Progenitor cell of endocrine pancreas (in vitro differentiated cells): ENCODE results near the gene NSUN6. TPM values are rescaled to one million over a fixed set of nuclear protein-coding genes. Genes with fewer than 3 reads are reported as not detected.
"Not testable (repeated sequence)": the region's sequence is repeated elsewhere in the genome, so short reads cannot be mapped to it uniquely, and the experiment has no call there.

ENCODE experiments used
- DNase-seq: peaks from one replicate; pipeline ENCODE4 v3.0.0; 2021; ENCODE audit warnings: low spot score; ENCODE audit not compliant: unreplicated experiment
- H3K27ac Mint-ChIP-seq: 2 replicates; pipeline ENCODE4 v1.8.0; 2021; ENCODE audit warnings: mild to moderate bottlenecking, moderate library complexity, mixed read lengths
- H3K27me3 Mint-ChIP-seq: 2 replicates; pipeline ENCODE4 v1.8.0; 2021; ENCODE audit warnings: mixed read lengths
- H3K36me3 Mint-ChIP-seq: 2 replicates; pipeline ENCODE4 v1.8.0; 2022; ENCODE audit warnings: mixed read lengths; ENCODE audit not compliant: insufficient read depth
- H3K4me1 Mint-ChIP-seq: 2 replicates; pipeline ENCODE4 v1.8.0; 2021; ENCODE audit warnings: low read depth, mixed read lengths
- H3K4me3 Mint-ChIP-seq: 2 replicates; pipeline ENCODE4 v1.8.0; 2021; ENCODE audit warnings: low read depth, mild to moderate bottlenecking, moderate library complexity, mixed read lengths
- H3K9me3 Mint-ChIP-seq: 2 replicates; pipeline ENCODE4 v1.8.0; 2021; ENCODE audit warnings: low read depth, mixed read lengths
- total RNA-seq: library from RNA; stranded (reverse); gene quantifications from 2 replicates; pipeline ENCODE4 v1.2.1, GENCODE V29; 2021
- TF ChIP-seq, protein P1 (sequence below): fragments of 200-600 bp; sonication (generic); IDR thresholded peaks from one replicate; pipeline ENCODE4 v1.5.0; 2021; ENCODE audit warnings: antibody characterized with exemption, mild to moderate bottlenecking; ENCODE audit not compliant: unreplicated experiment

Gene NSUN6
- total RNA-seq, 1 donor from 2014 or later: 17.3 TPM

DNA sequence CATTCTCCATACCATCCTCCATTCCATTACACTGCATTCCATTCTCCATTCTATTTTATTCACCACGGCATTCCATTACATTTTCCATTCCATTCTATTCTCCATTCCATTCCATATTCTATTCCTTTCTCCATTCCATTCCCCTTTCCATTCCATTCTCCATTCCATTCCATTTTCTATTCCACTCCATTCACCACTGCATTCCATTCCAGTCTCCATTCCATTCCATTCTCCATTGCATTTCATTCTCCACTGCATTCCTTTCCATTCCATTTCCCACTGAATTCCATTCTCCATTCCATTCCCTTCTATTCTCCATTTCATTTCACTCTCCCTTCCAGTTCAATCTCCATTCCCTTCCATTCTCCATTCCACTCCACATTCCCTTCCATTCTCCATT lies 79.6 kb downstream of the NSUN6 start:
- no peaks in the 10 kb centered on the region for H3K27me3 Mint-ChIP-seq
- DNase-seq: no peak
- TF ChIP-seq, protein P1, sequence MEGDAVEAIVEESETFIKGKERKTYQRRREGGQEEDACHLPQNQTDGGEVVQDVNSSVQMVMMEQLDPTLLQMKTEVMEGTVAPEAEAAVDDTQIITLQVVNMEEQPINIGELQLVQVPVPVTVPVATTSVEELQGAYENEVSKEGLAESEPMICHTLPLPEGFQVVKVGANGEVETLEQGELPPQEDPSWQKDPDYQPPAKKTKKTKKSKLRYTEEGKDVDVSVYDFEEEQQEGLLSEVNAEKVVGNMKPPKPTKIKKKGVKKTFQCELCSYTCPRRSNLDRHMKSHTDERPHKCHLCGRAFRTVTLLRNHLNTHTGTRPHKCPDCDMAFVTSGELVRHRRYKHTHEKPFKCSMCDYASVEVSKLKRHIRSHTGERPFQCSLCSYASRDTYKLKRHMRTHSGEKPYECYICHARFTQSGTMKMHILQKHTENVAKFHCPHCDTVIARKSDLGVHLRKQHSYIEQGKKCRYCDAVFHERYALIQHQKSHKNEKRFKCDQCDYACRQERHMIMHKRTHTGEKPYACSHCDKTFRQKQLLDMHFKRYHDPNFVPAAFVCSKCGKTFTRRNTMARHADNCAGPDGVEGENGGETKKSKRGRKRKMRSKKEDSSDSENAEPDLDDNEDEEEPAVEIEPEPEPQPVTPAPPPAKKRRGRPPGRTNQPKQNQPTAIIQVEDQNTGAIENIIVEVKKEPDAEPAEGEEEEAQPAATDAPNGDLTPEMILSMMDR: no peak
- no peak overlapping the region for H3K4me3 Mint-ChIP-seq
- H3K4me1 Mint-ChIP-seq: no peaks in the 10 kb centered on the region
- H3K9me3 Mint-ChIP-seq: peaks cover 9% of the 10 kb centered on the region
- H3K27ac Mint-ChIP-seq: no peak overlapping the region
- H3K36me3 Mint-ChIP-seq: peaks cover 16% of the 10 kb centered on the region

DNA sequence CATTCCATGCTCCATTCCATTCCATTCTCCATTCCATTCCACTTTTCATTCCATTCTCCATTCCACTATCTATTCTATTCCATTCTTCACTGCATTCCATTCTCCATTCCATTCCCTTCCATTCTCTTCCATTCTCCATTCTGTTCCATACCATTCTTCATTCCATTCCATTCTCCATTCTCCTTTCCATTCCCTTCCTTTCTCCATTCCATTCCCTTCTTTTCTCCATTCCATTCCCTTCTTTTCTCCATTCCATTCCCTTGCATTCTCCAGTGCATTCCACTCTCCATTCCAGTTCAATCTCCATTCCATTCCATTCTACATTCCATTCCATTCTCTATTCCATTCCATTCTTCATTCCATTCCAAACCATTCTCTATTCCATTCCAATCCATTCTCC lies 80.3 kb downstream of the NSUN6 start:
- Mint-ChIP-seq H3K27me3 (no peaks in the 10 kb centered on the region), H3K4me3 (no peak overlapping the region), H3K4me1 (no peaks in the 10 kb centered on the region), H3K36me3 (peaks cover 13% of the 10 kb centered on the region), H3K27ac (no peak overlapping the region), H3K9me3 (peaks cover 8% of the 10 kb centered on the region)
- DNase-seq: no peak
- TF ChIP-seq, protein P1: no peak

DNA sequence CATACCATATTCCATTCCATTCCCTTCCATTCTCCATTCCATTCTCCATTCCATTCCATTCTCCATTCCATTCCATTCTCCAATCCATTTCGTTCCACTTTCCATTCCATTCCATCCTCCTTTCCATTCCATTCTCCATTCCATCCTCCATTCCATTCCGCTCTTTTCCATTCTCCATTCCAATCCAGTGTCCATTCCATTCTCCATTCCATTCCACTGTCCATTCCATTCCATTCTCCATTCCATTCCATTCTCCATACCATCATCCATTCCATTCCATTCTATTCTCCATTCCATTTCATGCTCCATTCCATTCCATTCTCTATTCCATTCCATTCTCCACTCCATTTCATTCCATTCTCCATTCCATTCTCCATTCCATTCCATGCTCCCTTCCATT lies 81.0 kb downstream of the NSUN6 start:
- not testable (repeated sequence) for H3K27ac Mint-ChIP-seq, H3K4me1 Mint-ChIP-seq, H3K36me3 Mint-ChIP-seq, H3K27me3 Mint-ChIP-seq, DNase-seq, H3K4me3 Mint-ChIP-seq, H3K9me3 Mint-ChIP-seq

DNA sequence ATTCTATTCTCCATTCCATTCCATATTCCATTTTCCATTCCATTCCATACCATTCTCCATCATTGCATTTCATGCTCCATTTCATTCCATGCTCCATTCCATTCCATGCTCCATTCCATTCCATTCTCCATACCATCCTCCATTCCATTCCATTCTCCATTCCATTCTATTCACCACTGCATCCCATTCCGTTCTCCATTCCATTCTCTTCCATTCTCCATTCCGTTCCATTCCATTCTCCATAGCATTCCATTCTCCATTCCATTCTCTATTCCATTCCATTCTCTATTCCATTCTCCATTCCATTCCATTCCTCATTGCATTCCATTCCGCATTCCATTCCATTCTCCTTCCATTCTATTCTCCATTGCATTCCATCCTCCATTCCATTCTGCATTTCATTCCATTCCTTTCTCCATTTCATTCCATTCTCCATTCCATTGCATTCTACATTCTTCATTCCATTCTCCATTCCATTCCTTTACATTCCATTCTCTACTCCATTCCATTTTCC lies 84.0 kb downstream of the NSUN6 start:
- Mint-ChIP-seq H3K27me3 (no peaks in the 10 kb centered on the region), H3K36me3 (no peaks in the 10 kb centered on the region), H3K27ac (no peak overlapping the region), H3K4me1 (no peaks in the 10 kb centered on the region), H3K4me3 (no peak overlapping the region), H3K9me3 (no peaks in the 10 kb centered on the region)
- DNase-seq: no peak
- TF ChIP-seq, protein P1: no peak

DNA sequence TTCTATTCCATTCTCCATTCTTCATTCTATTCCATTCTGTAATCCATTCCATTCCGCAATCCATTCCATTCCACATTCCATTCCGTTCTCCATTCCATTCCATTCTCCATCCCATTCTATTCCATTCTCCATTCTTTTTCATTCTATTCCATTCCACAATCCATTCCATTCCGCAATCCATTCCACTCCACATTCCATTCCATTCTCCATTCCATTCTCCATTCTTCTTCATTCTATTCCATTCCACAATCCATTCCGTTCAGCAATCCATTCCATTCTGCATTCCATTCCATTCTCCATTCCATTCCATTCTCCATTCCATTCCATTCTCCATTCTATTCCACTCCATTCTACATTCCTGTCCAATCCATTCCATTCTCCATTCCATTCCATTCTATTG lies 85.2 kb downstream of the NSUN6 start:
- Mint-ChIP-seq H3K27me3 (no peaks in the 10 kb centered on the region), H3K36me3 (no peaks in the 10 kb centered on the region), H3K4me1 (no peaks in the 10 kb centered on the region), H3K4me3 (no peak overlapping the region), H3K9me3 (no peaks in the 10 kb centered on the region), H3K27ac (no peak overlapping the region)
- DNase-seq: no peak
- TF ChIP-seq, protein P1: no peak

DNA sequence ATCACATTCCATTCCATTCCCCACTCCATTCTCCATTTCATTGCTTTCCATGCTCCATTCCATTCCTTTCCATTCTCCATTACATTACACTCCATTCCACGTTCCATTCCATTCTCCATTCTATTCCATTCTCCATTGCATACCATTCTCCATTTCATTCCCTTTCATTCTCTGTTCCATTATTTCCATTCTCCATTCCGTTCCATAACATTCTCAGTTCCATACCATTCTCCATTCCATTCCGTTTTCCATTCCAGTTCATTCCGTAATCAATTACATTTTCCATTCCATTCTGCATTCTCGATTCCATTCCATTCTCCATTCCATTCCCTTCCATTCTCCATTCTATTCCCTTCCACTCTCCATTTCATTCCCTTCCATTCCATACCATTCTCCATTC lies 86.4 kb downstream of the NSUN6 start:
- H3K4me1 Mint-ChIP-seq: no peaks in the 10 kb centered on the region
- no peak overlapping the region for H3K27ac Mint-ChIP-seq
- TF ChIP-seq, protein P1: no peak
- no peaks in the 10 kb centered on the region for H3K36me3 Mint-ChIP-seq
- H3K4me3 Mint-ChIP-seq: no peak overlapping the region
- DNase-seq: no peak
- no peaks in the 10 kb centered on the region for H3K27me3 Mint-ChIP-seq
- no peaks in the 10 kb centered on the region for H3K9me3 Mint-ChIP-seq
